Left ventricle myocardium superior (tissue), 1 donor: ENCODE data around the gene MTOR. TPM values are rescaled to one million over a fixed set of nuclear protein-coding genes. Genes with fewer than 3 reads are reported as not detected.
A peak's percentile ranks its signal among the peaks of the same experiment; 100 is the strongest.
"Not testable (repeated sequence)": the region's sequence is repeated elsewhere in the genome, so short reads cannot be mapped to it uniquely, and the experiment has no call there.

Experiments
- ATAC-seq: fragments of 200-7000 bp; cut with Tn5 transposase; one replicate; pipeline ENCODE4 v1.9.1; 2020; ENCODE audit warnings: mild to moderate bottlenecking, moderate library complexity
- DNase-seq: peaks from one replicate; pipeline ENCODE4 v3.0.0-alpha.2; 2020
- intact Hi-C: fragments of 100-400 bp; cut with micrococcal nuclease; formaldehyde crosslinking; loops from one replicate; pipeline ENCODE4 v1.11.0; 2022
- long read RNA-seq: library from polyadenylated mRNA; unstranded; transcript quantifications from one replicate; pipeline ENCODE4 v2.0.0, GENCODE V29; 2021
- total RNA-seq: library from RNA; stranded (reverse); fragmentation: NEBNext Ultra II Directional; extraction: Animal tissue kit (Norgen Biotek cat#: 25700); gene quantifications from one replicate; pipeline ENCODE4 v1.2.1, GENCODE V29; 2021
- donor health status: DM: no; HTN: yes; CAD: no; lungs with severe emphysema.

The MTOR gene
- total RNA-seq, result 30.7 TPM
- long read RNA-seq, full-length matches to known transcripts, result 3 of 32 reads
- long read RNA-seq, partial matches to known transcripts, result 24 of 32 reads
- long read RNA-seq, other reads (novel, unspliced or antisense), result 5 of 32 reads

DNA sequence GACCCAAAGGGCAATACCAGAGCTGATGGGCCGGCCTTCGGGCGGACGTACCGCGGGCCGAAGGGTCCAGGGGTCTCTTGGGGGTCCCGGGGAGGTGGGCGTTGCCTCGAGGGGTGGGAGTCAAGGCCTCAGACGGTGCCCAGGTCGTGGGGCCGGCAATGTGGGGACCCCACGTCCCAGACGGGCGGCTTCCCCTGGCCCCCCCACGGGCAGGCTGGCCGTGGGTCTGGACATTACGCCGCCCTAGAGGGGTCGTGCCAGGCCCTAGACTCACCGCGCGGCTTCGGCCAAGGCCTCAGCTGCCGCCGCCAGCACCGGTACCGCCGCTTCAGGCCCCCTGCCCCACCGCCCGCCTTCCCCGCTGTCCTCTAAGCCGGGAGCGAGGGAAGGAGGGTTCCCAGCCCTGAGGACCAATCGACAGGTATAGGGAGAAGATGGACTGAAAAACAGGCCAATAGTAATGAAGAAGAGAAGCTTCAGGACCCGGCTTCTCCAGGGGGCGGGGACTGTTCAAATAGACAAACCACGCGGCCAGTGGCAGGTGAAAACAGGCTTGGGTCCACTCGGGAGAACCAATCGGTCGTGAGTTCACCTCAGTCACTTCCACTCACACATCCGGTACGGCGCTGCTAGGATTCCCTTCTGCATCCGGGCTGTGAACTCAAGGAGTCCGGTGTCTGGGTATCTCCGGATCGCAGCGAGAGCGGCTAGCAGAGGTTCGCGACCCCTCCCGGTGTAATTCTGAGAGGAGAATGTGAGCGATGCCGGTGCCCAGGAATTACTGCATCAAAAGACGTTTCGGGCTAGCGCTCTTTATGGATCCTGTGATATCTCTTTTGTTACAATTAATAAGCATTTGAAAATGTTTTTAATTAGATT, at the start of gene MTOR:
Gene MTOR, minus strand, starts transcription at position 381 of the 879 bp plus-strand sequence. CDS start 3,142 bp downstream, outside the sequence.
- intact Hi-C loops, result no loop called here
- ATAC-seq, result peak; percentile 100
- peak; percentile 97 for DNase-seq

DNA sequence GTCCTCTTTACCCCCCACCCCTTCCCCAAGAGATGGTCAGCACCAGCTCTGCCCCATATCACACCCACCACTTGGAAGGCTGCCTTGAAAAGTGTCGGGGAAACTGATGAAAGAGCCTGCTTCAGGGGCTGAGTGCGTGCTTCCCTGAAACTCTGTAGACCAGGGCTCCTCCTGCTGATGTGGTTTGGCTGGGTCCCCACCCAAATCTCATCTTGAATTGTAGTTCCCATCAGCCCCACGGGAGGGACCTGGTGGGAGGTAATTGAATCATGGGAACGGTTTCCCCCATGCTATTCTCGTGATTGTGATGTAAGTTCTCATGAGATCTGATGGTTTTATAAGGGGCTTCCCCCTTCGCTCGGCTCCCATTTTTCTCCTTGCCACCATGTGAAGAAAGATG, 47.0 kb upstream of the MTOR start:
- ATAC-seq, result no peak
- no peak for DNase-seq
- intact Hi-C loops, result no loop called here

DNA sequence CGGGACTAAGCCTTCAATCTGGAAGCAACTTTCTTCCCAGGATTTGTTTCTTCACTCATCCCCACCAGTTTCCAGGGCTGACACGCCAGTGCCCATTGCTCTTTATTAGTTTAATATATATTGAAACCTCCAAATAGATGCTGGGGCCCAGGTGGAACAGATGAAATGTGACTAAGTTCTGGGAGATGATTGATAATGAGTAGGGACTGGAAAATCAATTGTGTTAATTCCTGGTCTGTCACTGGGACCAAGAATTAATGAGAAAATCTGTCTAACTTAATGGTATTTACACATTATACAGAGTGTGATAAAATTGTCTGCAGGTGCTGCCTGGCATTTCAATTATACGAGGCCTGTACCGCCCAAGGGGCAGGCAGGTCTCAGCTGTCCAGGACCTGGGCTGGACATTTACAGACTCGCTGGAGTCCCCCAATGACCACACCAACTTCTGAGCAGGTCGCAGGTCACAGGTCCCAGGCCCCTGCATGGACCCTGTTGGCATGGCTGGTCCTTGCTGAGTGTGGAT, 46.4 kb upstream of the MTOR start:
- intact Hi-C loops, result no loop called here
- DNase-seq (no peak), ATAC-seq (no peak)

DNA sequence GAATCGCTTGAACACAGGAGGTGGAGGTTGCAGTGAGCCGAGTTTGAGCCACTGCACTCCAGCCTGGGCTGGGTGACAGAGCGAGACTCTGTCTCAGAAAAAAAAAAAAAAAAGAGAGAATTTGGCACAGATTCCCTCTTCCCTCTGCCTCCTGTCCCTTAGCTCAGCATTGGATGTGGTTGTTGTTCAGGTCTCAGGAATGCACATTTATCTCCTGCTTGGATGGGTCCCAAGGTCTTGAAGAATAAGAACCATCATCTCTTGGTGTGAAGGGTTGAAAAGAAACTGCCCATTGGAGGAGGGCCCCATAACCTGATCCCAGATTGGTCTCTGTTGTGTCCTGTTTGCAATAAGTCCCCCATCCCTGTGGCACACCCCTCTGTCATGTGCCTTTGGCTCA, 45.5 kb upstream of the MTOR start:
- no peak for ATAC-seq
- no peak for DNase-seq
- intact Hi-C loops, result no loop called here

DNA sequence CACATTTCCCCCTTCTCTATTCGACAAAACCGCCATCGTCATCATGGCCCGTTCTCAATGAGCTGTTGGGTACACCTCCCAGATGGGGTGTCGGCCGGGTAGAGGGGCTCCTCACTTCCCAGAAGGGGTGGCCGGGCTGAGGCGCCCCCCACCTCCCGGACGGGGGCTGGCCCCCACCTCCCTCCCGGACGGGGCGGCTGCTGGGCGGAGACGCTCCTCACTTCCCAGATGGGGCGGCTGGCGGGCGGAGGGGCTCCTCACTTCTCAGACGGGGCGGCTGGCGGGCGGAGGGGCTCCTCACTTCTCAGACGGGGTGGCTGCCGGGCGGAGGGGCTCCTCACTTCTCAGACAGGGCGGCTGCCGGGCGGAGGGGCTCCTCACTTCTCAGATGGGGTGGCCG, 43.2 kb upstream of the MTOR start:
- ATAC-seq, intact Hi-C loops, DNase-seq: not testable (repeated sequence)

DNA sequence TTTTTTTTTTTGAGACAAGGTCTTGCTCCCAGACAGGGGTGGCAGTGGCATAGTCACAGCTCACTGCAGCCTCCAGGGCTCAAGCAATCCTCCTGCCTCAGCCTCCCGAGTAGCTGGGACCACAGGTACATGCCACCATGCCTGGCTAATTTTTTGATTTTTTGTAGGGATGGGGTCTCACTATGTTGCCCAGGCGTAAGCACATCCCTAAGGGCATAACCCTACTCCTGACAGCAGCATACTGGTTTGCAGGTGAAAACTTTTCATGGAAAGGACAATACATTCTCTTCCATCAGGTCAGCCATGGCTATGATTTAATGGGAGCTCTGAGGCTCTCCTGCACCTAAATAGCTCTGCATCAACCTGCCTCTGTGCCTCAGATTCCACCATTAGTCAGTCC, 40.0 kb upstream of the MTOR start:
- DNase-seq, result no peak
- ATAC-seq, result no peak
- intact Hi-C loops, result no loop called here

DNA sequence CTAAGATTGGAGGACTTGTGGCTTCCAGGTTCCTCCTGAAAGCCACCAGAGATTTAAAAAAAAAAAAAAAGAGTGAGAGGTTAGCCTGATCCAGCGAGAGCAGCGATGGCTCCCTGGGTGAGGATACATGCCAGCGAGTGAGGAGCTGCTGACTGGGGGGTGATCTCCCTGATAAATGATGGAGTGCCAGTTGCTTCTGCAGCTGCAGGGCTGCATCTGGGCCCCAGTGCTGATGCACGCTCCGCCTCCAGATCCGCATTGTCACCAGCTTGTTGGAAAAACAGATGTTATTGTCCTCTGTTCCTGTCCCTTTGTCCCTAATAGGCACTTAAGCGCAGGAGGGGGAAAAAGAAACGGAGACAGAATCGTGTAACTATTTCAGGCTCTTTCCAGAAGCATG, 39.2 kb upstream of the MTOR start:
- intact Hi-C loops, result no loop called here
- ATAC-seq (no peak), DNase-seq (no peak)

DNA sequence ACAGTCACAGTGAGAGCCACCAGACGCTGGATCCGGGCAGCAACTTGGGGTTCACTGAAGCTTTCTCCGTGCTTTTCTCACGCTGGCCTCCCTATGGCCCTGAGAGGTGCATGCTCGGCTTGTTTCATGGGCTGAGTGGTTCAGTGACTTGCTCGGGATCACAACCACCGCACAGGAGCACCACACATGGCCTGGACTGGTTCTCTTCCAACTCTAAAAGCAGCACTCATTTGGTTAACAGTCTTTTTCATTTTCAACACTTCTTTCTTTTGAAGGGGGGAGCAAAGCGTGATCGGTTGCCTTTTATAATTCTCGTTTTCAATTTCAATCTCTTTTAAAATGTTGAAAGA, 36.8 kb upstream of the MTOR start:
- ATAC-seq (no peak), DNase-seq (no peak)
- intact Hi-C loops, result no loop called here

DNA sequence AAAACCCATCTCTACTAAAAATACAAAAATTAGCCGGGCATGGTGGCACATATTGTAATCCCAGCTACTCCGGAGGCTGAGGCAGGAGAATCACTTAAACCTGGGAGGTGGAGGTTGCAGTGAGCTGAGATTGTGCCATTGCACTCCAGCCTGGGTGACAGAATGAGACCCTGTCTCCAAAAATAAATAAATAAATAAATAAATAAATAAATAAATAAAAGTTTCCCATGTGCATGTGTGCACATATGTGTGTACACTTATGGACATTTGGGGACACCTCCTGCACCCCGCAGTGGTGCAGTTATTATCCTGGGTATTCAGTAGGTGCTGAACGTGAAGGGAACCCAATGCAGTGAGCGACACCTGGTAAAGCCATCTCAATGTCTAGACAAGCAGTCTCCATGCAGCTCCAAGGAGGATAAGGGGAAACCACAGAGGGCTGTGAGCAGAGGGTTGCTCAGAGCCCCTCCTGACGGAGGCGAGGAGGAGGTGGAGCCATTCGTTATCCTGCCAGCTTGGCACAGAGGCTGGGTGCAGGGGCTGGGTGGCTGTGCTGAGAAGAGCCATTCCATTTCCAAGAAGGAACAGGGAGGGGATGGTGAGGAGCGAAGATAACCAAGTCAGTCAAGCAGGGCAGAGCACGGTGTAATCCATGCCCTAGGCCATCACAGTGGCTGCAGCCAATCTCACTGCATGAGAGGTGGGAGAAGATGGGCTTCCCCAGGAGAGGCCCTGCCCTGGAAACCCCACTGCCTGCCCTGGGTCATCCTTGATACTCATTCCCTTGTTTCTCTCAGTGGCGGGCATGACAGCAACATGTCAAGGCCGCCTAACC, 36.3 kb upstream of the MTOR start:
- no peak for ATAC-seq

DNA sequence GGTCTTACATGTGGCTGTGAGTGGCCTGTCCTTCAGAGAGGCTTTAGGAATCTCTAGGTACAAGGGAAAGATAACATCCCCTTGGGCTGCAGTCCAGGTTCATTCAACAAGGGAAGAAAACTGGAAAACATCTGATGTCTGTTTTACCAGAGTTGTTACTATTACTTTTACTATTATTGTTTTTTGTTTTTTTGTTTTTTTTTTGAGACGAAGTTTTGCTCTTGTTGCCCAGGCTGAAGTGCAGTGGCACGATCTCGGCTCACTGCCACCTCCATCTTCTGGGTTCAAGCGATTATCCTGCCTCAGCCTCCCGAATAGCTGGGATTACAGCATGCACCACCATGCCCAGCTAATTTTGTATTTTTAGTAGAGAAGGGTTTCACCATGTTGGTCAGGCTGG, 35.4 kb upstream of the MTOR start:
- intact Hi-C loops, DNase-seq, ATAC-seq: not testable (repeated sequence)

More for the DNA sequence above, 36.3 kb upstream of the MTOR start:
- DNase-seq, result no peak
- intact Hi-C loops, result no loop called here

DNA sequence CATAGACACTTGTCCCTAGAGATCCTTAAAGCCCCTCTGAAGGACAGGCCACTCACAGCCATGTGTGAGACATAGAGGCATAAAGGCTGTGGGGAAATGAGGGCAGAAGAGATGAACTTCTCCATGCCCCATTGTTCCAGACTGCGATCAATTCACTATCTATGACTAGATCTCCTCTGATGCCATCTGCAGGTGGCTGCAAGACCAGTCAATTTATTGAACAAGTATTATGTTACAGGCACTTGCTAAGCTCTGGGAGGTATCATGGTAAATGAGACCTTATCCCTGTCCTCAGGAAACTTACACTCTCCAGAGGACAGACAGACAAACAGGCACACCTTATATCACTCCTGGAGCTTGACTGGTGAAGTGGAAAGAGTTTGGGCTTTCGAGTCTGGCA, 33.6 kb upstream of the MTOR start:
- DNase-seq, result no peak
- intact Hi-C loops, result no loop called here
- no peak for ATAC-seq

DNA sequence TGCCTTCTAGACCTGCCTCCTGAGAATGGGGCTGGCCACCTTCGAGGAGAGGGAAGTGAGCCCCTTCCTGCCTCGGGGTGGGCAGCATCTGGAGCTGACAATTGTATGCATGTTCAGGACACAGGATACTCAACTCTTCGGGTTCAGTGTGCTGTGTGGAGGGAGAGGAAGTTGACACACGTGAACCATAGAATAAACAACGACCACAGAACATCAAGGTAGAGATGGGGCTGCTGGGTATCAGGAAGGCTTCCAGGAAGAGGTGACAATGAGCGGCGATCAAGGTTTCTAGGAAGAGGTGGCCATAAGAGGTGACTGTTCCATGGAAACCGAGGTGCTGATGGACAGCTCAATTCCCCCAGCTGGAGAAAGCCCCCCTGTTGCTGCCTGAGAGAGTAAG, 32.6 kb upstream of the MTOR start:
- ATAC-seq (no peak), DNase-seq (no peak)
- intact Hi-C loops, result no loop called here

DNA sequence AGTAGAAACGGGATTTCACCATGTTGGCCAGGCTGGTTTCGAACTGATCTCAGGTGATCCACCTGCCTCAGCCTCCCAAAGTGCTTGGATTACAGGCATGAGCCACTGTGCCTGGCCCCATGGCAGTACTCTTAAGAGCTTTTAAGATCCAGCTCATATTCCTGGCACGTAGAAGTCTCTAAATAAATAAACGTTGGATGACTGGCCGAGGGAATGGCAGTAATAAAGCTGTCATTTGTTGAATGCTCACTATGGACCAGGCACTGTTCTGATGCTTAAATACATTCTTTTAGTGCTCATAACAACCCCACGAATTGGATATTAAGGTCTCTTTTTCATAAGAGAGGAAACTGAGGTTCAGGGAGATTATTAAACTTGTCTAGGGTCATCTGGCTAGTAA, 31.5 kb upstream of the MTOR start:
- DNase-seq (no peak), ATAC-seq (no peak)
- intact Hi-C loops, result no loop called here

DNA sequence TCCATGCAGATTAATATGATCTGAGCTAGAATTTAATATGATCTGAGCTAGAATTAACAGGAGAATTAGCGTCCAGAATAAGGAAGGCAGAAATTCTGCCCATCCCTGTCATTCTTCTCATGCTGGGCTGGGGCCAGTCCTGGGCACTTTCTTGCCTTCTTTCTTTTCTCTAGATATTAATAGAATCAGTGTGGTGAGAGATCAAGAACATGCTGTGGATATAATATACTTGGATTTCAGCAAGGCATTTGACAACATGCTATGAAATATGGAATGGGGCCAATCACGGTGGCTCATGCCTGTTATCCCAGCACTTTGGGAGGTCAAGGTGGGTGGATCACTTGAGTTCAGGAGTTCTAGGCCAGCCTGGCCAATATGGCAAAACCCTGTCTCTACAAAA, 28.7 kb upstream of the MTOR start:
- intact Hi-C loops, result no loop called here
- ATAC-seq, result no peak
- no peak for DNase-seq

DNA sequence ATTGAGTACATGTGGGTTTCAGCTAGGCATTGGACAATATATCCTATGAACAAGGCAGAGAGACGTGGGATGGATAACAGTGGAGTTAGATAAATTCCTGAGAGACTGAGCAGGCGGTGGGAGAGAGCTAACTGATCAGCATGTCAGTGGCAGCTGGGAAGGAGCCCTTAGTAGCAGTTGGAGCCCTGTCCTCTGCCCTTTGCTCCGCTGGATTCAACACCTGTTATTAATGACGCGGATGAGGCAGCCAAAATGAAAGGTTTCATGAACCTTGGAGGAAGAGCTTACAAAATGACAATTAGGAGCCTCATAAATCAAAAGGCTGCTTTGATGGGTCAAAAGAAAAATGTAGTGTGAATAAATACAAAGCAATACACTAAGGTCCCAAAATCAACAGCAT, 26.7 kb upstream of the MTOR start:
- DNase-seq (no peak), ATAC-seq (no peak)
- intact Hi-C loops, result no loop called here

DNA sequence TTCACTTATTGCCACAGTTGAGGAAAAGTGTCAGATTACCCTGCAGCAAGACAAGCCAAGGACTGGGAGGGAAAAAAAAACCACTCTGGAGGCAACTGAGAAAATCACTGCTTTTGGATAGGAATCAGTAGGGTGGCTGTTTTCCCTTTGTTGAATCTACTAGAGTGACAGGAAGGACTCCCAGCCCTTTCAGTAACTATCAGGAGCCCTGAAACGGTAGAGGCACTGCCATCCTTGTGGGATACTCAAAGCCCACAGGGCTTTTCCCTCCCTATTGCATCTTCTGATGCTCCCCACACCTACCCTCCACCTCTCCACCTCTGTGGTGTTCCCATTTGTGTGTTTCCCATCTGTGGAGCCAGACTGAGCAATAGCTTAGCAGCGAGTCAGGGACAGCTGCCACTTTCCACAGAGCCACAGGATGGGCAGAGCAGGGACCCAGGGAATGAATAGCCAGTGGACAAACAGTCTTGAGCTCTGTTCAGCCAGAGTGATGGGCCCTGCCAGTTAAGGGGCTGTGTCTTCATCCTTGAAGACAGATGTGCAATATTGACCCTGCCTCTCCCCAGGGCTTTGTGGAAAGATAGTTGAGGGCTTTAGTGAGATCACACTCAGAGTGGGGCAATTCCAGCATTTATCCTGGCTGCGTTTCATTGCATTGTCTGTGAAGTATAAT, 24.5 kb upstream of the MTOR start:
- DNase-seq (no peak), ATAC-seq (no peak)
- intact Hi-C loops, result no loop called here

DNA sequence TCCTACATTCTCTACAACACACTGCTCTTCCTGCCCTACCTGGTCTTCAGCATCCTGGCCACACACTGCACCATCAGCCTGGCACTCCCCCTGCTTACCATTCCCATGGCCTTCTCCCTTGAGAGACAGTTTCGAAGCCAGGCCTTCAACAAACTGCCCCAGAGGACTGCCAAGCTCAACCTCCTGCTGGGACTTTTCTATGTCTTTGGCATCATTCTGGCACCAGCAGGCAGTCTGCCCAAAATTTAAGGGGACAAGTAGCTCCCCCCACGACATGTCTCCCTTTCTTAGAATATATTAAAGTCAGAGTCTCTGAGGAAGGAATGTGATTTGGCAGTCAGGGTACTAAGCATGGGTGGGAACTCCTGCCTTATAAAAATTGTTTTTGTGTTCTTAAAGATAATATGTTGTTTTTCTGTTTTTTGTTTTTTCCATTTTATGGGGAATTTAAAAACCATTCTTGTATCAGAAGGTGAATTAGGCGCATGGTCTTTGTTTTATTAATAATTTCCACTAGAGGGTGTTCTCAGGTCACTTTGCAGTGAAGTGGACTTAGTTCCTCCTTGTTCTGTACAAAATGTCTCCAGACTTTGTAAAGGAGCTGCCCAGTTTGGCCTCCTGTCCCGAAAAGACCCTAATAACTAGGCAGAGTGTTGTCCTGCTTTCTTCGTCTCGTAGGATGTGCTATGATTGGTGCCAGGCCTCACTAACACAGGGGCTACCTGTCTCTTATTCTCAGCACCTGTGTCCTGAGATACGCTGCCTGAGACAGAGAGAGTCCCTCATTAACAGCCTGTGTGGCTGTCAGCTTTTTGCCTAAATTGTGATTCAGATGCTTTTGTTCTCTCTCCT, 23.8 kb upstream of the MTOR start:
- ATAC-seq (no peak), DNase-seq (no peak)
- intact Hi-C loops, result no loop called here

DNA sequence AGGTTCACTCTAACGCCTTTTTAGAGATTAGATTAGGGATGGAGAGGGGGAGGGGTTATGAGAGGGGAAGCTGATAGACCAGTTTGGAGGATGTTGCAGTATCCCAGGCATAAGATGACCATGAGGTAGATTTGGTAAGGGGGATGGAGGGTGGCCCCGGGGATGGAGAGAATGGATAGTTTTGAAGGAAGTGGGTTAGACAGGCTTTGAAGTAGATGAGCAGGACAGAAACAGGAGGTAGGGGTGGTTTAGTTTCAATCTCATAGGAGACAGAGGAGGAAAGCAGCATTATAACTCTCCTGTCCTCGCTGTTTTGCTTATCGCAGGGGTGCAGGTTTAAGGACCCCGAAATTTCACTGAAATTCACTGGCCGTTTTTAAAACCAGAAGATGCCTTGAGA, 22.4 kb upstream of the MTOR start:
- intact Hi-C loops, result no loop called here
- ATAC-seq, result no peak

DNA sequence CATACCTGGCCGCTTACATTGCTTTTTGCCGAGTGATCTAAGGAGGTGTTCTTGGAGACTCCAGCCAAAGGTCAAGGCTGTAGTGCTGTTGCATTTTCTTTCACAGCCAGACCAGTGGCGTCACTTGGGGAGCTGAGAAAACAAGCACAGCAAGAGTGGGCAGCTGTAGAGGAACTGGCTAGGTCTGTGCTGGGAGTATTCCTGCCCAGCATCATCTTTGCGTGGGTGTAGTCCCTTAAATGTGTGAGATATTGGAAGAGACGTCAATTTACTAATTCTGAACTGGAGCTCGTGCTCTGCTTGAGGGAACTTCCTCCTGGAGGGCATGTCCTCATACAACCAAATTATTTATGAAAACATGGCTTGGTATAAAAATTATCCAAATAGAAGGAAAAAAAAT, 20.8 kb upstream of the MTOR start:
- ATAC-seq (no peak), DNase-seq (no peak)
- intact Hi-C loops, result no loop called here

More for the DNA sequence above, 22.4 kb upstream of the MTOR start:
- no peak for DNase-seq
